Stimulated activated naive CD4-positive, alpha-beta T cell treated with Interleukin-2 at 50 U/mL for 16 hours (primary cell): ENCODE data around the gene HSCB.
"Not testable (repeated sequence)": the region's sequence is repeated elsewhere in the genome, so short reads cannot be mapped to it uniquely, and the experiment has no call there.

Experiments
- DNase-seq: peaks from one replicate; lab custom pipeline; 2025; lab: John Stamatoyannopoulos, UW

Gene HSCB, protein sequence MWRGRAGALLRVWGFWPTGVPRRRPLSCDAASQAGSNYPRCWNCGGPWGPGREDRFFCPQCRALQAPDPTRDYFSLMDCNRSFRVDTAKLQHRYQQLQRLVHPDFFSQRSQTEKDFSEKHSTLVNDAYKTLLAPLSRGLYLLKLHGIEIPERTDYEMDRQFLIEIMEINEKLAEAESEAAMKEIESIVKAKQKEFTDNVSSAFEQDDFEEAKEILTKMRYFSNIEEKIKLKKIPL

DNA sequence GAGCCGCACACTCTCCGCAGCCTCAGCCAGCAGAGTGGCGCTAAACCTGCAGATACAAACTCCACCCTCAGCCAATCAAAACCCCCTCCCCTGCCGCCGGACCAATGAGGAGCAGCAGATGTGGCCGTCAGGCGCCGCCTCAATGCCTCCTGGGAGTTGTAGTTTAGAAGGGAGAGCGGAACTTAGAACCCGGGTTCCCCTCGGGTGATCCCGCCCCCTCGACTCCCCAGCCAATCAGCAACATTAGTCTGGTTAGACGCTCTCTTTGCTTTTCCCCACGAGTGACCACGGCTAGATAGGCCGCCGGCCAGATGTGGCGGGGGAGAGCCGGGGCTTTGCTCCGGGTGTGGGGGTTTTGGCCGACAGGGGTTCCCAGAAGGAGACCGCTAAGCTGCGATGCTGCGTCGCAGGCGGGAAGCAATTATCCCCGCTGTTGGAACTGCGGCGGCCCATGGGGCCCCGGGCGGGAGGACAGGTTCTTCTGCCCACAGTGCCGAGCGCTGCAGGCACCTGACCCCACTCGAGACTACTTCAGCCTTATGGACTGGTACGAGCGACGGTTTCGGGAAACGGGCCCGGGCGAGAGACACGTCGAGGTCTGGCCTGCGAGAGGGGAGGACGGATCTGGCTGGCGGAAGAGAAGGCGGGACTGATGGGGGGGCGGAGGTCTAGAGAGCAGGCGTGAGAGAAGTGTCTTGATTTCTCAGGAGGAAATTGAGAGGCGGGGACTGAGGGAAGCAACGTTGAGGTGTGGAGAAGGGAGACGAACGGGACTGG, at the start of gene HSCB, which contains the start of gene CHEK2:
Gene HSCB (plus strand): TSS at position 255 of the 777 bp plus-strand sequence. CDS start 57 bp downstream, at position 312.
Gene CHEK2 (minus strand): TSS at position 36 of the 777 bp plus-strand sequence. CDS start 7,099 bp downstream, outside the sequence.
- DNase-seq = peak; percentile 99

DNA sequence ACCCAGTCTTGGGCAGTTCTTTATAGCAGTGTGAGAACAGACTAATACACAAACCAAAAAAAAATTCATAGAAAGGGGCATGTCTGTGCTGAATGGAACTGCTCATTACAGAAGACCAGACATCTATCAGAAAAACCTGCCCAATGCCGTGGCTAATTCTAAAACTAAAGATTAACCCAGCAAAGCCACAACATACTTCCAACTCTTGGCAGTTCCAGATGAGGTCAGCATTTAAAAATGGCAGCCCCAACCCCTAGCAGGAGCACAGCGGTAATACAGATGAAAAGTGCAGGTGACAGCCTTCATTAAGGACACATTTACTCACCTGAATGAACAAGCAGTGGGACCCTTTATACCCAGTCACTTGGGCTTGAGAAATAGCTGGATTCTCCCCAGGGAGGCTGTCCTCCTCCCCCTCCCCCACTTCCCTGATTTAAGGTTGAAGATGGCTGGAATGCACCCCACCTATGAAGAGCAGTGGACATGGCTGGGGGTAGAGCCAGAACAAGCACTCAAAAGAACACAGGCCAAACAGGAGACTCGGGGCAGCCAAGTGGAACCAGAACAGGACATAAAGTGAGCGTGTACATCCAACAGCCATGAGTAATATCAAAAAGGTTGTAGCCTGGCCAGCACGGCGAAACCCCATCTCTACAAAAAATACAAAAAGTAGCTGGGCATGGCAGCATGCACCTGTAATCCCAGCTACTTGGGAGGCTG, 48.6 kb upstream of the HSCB start:
- not testable (repeated sequence) for DNase-seq

DNA sequence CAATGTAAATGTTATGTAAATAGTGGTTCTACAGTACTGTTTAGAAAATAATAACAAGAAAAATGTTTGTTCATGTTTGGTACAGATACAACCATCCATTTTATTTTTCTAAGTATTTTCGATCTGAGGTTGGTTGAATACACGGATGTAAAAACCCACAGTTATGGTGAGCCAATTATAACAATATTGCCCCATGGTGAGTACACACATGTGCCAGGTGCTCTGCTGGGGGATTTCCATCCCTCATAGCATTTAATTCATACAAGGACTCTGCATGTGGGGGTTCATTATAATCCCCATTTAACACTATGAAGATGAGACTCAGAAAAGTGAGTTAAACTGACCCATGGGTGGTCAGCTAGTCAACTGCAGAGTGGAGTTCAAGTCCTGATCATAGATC, 38.9 kb upstream of the HSCB start:
- DNase-seq = no peak

DNA sequence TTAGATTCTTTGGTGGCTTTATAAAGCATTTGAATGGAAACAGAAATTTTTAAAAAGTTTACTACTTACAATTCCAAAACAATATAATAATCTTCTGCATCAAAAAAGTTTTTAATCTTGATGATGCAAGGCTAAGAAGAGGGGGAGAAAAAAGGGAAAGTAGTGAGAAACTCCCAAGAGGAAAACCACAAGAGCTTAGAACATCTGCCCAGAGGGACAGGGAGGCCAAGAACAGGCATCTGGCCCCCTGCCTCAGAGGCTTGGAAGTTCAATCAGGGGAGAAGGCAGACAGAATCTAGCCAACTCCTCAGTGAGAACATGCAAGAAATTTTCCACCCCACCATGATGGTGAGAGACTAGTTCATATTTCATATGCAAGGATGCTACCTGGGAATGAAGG, 38.4 kb upstream of the HSCB start:
- no peak for DNase-seq

DNA sequence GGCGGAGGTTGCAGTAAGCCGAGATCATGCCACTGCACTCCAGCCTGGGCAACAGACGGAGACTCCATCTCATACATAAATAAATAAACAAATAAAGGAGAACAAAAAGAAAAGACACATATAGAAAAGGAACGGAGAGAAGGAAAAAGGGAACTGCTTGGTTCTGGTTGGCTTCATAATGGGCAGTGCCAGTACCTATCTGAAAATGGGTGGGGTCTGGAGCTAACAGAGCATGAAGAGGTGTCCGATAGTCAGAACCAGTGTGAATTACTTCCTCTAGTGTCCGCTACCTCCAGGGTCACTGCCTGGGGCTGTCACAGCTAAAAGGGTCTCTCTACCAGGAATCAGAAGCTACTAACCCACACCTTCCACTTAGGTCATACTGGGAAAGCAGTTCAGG, 35.0 kb upstream of the HSCB start:
- no peak for DNase-seq

DNA sequence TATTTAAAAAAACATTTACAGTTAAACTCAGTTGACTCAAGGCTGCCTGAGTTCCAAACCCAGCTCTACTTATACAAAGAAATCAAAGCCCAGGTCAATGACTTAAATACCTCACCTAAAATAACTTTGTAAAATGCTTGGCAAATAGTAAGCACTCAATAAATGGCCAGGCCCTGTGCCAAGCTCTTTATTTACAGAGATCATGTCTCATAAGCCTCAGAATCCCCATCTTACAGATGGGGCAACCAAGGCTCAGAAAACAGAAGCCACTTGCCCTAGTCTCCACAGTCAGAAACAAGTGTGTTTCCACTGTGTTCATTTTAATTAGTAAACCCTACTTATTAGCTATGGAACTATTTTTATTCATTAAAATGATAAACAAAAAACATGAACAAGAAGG, 31.7 kb upstream of the HSCB start:
- DNase-seq = no peak

DNA sequence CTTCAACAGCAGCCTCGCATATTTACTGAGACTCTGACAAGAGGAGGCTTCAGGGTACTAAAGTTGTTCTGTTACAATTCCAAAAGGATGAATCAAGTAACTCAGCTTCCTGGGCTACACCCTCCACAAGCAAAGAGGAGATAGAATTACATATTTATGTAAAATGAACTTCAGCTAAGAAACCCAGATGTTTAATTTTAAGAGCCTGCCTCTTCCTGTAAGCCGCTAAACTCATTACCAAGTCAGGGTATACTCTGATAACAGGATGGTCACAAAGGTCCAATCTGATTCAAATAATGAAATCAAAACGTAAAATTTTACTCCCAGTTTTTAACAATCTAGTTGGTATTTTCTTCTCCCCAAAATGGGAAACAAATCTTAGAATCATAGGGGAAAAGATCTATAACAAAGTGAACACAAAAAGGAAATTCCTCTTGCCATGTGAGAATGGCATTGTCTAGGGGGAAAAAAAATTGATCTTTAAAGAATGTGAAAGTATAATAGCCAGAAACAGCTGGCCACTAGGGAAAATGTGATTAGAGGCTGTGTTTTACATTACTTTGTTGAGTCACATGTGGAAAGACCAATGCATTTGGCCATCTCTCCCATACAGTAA, 31.2 kb upstream of the HSCB start:
- DNase-seq = no peak

DNA sequence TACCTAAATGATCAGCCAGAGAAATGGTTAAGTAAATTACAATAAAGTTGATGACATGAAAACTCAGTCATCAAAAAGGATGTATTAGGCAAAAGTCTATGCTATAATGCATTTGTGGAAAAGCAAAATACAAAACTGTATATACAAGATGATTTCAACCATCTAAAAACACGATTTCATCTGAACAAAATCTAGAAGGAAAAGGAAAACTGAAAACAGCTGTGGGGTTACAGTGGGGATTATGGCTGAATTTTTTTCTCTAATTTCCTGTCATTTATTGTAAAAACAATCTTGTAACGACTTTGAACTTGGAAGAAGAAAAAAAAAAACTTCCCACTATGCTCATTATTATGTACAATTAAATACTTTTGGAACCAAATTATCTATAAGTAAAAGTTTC, 30.5 kb upstream of the HSCB start:
- no peak for DNase-seq

DNA sequence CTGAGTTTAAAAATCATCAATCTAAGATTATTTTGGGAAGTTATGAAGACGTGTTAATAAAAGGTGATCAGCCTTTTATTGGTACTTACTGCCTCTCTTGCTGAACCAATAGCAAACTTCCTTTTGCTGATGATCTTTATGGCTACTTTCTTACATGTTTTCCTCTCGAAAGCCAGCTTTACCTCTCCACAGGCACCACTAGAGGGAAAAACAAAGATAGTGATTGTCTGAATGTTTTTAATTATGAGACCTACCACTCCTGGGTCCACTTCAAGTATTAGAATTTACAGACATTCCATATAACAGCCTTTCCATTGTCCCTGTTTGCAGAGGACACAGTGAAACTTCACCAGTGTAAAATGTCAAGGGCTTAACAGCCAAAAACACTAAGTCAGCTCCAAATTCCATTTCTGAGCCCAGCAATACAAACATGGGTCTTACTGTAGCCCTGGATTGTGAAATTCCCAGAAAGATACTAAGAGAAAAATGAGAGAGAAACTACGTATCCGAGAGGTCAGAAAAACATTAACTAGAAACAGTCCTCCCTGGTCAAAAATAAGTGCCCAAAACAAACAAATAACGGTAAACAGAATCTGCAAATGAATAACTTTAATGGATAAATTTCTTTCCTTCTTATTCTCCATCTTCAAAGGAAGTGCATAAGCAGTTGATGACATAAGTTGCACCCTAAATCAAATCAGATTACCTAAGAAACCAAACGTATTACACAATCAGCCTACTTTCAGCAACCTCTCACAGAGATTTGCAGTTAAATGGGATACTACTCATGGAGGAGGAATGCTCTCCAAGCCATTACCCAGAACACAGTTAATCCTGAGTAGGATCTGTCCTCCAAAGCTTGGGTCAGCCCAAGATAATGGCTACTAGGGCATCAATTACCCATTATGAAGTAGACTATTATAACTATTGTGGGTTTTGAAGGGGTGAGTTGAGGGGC, 29.7 kb upstream of the HSCB start:
- no peak for DNase-seq

DNA sequence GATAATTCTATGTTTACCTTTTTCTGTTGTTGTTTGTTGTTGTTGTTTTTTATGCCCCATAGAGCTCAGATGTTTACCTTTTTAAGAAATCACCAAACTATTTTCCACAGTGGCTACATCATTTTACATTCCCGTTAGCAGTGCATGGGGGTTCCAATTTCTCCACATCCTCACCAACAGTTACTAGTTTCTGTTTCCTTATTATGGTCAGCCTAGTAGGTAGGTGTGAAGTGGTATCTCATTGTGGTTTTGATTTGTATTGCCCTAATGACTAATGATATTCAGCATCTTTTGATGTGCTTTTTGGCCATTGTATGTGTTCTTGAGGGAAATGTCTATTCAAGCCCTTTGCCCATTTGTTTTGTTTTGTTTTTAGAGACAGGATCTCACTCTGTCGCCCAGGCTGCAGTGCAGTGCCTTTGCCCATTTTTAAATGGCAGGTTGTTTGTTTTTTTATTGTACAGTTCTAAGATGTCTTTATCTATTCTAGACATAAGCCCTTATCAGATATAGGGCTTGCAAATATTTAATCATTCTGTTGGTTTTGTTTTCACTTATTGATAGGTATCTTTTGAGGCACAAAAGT, 27.7 kb upstream of the HSCB start:
- DNase-seq = no peak

DNA sequence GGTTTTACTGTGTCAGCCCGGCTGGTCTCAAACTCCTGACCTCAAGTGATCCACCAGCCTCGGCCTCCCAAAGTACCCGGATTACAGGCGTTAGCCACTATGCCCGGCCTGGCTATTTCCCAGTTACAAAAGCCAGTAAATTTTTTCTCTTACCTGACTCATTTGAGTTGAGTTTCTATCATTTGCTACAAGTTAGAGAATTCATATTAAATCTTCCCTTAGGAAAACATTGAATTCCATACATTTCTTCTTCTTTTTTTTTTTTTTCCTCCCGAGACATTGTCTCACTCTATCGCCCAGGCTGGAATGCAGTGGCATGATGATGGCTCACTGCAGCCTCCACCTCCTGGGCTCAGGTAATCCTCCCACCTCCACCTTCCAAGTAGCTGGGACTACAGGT, 26.2 kb upstream of the HSCB start:
- DNase-seq = no peak

DNA sequence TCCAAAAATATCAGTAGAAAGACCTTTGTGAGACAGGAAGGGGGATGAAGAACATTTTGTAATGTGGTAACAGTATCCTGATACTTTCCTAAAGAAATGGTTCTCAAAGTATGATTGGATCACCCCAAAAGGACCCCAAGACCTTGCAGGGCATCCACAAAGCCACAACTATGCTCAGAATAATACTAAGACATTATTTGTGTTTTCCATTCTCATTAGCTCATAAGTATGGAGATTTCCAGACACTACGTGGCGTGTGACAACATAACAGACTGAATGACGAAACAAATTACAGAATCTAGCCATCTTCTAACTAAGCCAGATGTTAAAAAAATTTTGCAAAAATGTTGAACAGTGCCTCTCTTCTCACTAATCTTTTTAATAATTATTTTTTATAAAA, 25.2 kb upstream of the HSCB start:
- no peak for DNase-seq

DNA sequence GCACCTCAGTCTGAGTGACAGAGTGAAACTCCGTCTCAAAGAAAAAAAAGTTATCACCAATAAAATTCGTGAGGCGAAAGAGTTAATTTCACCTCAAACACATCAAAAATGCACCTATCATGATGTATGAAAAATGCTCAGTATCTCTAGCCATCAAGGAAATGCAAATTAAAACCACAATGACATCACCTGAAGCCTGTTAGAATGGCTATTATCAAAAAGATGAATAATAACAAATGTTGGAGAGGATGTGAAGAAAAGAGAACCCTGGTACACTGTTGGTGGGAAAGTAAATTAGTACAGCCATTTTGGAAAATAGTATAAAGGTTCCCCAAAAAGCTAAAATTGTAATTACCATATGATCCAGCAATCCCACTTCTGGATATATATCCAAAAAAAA, 23.8 kb upstream of the HSCB start:
- no peak for DNase-seq

DNA sequence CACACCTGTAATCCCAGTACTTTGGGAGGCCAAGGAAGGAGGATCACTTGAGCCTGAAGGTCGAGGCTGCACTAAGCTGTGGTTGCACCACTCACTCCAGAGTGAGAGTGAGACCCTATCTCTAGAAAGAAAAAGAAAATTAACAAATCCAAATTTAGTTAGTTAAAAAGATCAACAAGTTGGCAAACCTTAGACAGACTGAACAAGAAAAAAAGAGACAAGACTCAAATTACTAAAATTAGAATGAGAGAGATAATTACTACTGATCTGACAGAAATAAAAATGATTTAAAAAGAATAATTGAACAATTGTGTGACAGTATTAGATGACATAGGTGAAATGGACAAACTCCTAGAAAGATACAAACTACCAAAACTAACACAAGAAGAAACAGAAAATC, 13.8 kb upstream of the HSCB start:
- DNase-seq = no peak

DNA sequence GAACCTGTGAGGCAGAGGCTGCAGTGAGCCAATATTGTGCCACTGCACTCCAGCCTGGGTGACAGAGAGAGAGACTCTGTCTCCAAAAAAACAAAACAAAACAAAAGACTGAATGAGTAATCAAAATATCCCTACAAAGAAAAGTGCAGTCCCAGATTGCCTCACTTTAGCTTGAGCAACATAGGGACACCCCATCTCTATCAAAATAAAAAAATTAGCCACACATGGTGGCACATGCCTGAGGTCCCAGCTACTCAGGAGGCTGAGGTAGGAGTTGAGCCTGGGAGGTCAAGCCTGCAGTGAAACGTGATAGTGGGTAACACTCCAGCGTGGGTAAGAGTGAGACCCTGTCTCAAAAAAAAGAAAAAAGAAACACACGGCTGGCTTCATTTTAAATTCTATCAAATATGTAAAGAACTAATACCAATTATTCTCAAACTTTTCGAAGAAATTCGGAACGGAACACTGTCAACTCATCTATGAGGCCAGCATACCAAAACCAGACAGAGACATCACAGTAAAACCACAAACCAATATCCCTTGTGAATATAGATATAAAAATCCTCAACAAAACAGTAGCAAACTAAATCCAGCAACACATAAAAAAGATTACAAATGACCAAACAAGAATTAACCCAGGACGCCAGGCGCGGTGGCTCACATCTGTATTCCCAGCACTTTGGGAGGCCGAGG, 13.1 kb upstream of the HSCB start:
- no peak for DNase-seq

DNA sequence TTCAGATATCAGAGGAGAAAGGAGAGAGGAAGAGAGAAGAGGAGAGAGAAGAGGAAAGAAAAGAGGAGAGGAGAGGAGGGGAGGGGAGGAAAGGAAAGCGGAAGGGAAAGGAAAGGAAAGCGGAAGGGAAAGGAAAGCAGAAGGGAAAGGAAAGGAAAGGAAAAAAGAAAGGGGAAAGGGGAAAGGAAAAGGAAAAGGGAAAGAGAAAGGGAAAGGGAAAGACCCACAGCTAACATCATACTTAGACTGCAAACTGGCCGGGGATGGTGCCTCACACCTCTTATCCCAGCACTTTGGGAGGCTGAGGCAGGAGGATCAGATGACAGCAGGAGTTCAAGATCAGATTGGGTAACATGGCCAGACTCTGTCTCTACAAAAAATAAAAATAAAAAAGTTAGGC, 11.7 kb upstream of the HSCB start:
- DNase-seq = no peak

DNA sequence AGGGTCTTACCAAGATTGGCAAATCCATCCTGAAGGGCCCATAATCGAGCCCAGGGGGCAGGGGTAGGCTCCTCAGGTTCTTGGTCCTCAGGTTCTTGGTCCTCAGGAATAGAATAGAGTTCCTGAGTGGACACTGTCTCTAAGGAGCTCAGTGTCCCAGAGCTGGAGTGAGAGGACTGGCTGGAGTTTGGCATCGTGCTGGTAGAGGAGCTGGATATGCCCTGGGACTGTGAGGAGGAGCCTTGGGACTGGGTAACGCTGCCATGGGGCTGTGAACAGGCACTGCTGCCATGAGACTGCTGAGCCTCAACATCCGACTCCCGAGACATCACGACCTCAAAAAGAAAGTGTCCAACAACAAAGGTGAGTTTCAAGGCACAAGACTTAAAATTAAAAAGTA, 7.4 kb upstream of the HSCB start:
- DNase-seq = no peak

DNA sequence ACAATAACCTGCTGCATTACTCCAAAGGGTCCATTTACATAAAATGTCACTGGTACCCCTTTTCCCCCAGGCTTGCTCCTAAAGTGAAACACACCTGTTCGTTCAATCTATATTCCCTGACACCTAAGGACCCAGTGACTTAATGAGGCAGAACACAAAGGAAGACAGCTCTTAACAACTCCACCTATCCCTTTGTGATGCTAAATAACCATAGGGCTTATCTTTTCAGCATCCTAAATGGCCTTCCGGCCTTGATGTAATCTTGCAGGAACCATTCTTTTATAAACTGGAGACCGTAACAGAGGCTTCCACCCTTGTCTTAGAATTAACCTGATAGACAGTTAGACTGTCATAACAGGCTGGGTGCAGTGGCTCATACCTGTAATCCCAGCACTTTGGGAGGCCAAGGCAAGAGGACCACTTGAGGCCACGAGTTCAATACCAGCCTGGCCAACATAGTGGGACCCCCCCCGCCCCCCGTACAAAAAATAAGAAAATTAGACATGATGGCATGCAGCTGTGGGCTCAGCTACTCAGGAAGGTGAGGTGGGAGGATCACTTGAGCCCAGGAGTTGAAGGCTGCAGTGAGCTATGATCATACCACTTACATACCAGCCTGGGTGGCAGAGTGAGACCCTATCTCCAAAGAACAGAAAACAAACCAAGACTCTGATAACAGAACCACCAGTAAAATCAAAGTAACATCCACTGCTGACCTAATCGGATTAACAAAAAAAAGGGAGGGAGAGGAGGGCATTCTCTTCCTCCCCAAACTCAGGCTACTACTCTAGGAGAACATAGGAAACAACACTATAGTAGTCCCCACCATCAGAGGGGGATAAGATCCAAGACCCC, 5.3 kb upstream of the HSCB start:
- DNase-seq = no peak

DNA sequence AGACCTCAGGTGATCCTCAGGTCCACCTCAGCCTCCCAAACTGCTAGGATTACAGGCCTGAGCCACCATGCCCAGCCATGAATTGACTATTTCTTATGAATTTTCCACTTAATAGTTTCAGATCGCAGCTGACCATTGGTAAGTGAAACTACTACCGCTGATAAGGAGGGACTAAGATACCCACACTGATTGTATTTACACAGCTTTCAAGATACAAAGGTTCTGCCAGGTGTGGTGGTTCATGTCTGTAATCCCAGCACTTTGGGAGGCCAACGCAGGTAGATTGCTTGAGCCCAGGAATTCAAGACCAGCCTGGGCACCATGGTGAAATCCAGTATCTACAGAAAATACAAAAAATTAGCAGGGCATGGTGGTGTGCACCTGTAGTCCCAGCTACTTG, 4.1 kb upstream of the HSCB start:
- no peak for DNase-seq
